Measurements from ENCODE around the gene RASSF5.

DNA sequence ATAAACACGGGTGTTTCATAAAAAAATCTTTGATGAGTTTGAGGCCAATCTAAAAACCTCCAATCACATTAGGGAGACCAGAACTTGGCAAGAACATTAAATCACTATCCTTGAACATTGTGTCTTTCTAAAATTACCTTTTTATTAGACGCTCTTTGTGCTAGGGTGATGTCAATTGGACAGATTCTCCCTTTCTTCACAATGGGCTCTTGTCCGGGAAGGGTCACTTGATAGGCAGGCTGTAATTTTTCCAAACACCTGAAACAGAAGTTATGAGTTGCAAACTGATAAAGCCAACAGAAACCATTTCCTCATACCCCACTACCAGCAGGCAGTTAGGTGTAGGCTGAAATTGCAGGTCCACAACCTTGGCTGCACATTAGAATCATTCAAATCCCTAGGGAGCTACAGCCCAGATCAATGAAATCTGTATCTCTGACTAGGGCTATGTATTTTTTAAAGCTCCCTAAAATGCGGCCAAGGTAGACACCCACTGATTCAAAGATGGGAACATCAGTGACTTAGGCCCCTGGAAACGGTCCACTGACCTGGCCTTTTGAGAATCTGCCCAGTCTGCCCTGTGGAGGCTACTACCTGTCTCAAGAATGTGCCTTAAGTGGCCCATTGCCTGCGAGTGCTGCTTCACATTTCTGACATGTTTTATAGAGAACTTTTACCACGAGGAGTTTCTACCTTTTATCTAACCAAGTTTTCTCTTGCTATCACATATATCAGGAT is 88.4 kb downstream of the RASSF5 start:
- TF ChIP-seq EZH2phosphoT487 (IDR thresholded peaks at IDR 0.05; ENCODE audit: low read depth): no peak
- TF ChIP-seq, protein P1, sequence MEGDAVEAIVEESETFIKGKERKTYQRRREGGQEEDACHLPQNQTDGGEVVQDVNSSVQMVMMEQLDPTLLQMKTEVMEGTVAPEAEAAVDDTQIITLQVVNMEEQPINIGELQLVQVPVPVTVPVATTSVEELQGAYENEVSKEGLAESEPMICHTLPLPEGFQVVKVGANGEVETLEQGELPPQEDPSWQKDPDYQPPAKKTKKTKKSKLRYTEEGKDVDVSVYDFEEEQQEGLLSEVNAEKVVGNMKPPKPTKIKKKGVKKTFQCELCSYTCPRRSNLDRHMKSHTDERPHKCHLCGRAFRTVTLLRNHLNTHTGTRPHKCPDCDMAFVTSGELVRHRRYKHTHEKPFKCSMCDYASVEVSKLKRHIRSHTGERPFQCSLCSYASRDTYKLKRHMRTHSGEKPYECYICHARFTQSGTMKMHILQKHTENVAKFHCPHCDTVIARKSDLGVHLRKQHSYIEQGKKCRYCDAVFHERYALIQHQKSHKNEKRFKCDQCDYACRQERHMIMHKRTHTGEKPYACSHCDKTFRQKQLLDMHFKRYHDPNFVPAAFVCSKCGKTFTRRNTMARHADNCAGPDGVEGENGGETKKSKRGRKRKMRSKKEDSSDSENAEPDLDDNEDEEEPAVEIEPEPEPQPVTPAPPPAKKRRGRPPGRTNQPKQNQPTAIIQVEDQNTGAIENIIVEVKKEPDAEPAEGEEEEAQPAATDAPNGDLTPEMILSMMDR (IDR thresholded peaks at IDR 0.05; ENCODE audit: low read depth, low read length): no peak
